Measurements from ENCODE around the gene ELMOD1. TPM values are rescaled to one million over a fixed set of nuclear protein-coding genes. Genes with fewer than 3 reads are reported as not detected.

The ELMOD1 gene
- total RNA-seq, 2 experiments from 2014 or later = not detected

DNA sequence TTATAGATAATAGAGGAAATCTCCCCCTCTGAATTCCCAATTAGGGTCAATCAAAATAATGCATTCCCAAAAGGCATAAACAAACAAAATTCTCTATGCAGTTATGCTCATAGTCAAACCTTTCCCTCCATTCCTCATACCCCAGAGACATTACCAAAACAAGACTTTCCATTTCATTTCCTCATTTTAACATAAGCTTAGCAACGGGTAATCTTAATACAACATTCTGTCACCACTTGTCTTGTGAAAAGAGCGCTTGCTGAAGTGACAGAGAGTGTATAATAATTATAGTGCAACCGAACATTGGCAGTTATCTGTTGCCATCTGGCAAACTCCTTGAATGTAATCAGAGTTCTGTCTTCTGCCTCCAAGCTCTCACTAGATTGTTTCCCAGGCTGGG is 122.1 kb downstream of the ELMOD1 start:
- H3K27me3 Mint-ChIP-seq (ENCODE audit: low read depth) = peaks cover 24% of the 10 kb centered on the region
- ChIA-PET POLR2A (no interaction called here), CTCF (no interaction called here)
- H3K4me1 Mint-ChIP-seq (ENCODE audit: low read depth) = no peaks in the 10 kb centered on the region
- H3K9me3 Mint-ChIP-seq (ENCODE audit: insufficient read depth) = no peaks in the 10 kb centered on the region
- H3K36me3 Mint-ChIP-seq (ENCODE audit: low read depth) = no peaks in the 10 kb centered on the region
- DNase-seq (no peak), ATAC-seq (no peak)
- no peak overlapping the region for H3K27ac Mint-ChIP-seq
- no peak overlapping the region for H3K4me3 Mint-ChIP-seq

Other genes starting within 250 kb of the ELMOD1 start
- gene CWF19L2, start 133.3 kb upstream of the ELMOD1 start, total RNA-seq = 10 to 100 TPM; 15.5 TPM
- 10 to 100 TPM; 11.1 to 11.3 TPM for gene ALKBH8, start 25.4 kb upstream of the ELMOD1 start, total RNA-seq
- gene SLN, start 120.9 kb downstream of the ELMOD1 start, total RNA-seq = not detected

All from activated CD8-positive, alpha-beta T cell treated with anti-CD3 and anti-CD28 coated beads, Interleukin-2, amount 10 ng/mL, durations not matched to agents 7 days and 5 days (primary cell).